CD8-positive, alpha-beta memory T cell (primary cell): ENCODE results near the gene CTNND2. TPM values are rescaled to one million over a fixed set of nuclear protein-coding genes. Genes with fewer than 3 reads are reported as not detected.

Experiments
- CTCF ChIA-PET: fragments of 350-600 bp; sonication (Branson Sonifier 250); formaldehyde crosslinking; loops from one replicate; lab custom pipeline; 2021; ENCODE audit warnings: antibody characterized with exemption; lab: Charles Lee
- POLR2A ChIA-PET: fragments of 350-600 bp; sonication (Branson Sonifier 250); formaldehyde crosslinking; loops from one replicate; lab custom pipeline; 2021; ENCODE audit warnings: antibody characterized with exemption; lab: Charles Lee
- DNase-seq, 5 donors: peaks; one replicate each; pipeline versions ENCODE4 v3.0.0 to v3.0.0-alpha.2; 2020 to 2022; ENCODE audit warnings: mixed read lengths in 1 of 5
- H3K27ac ChIP-seq: one replicate; pipeline ENCODE4 v1.7.0; 2013; ENCODE audit warnings: low read depth, mild to moderate bottlenecking, low read length, moderate library complexity
- H3K27me3 ChIP-seq: 2 replicates; pipeline ENCODE4 v1.7.0; 2013; ENCODE audit warnings: low read length, mild to moderate bottlenecking; ENCODE audit not compliant: insufficient read depth, poor library complexity, severe bottlenecking
- H3K36me3 ChIP-seq: 2 replicates; pipeline ENCODE4 v1.7.0; 2013; ENCODE audit warnings: mild to moderate bottlenecking, low read length, moderate library complexity; ENCODE audit not compliant: insufficient read depth
- H3K4me1 ChIP-seq: 2 replicates; pipeline ENCODE4 v1.7.0; 2013; ENCODE audit warnings: mild to moderate bottlenecking, low read length, moderate library complexity; ENCODE audit not compliant: insufficient read depth
- H3K4me3 ChIP-seq: 2 replicates; pipeline ENCODE4 v1.7.0; 2013; ENCODE audit warnings: mild to moderate bottlenecking, low read length
- H3K9me3 ChIP-seq: 2 replicates; pipeline ENCODE4 v1.7.0; 2013; ENCODE audit warnings: mild to moderate bottlenecking, low read length
- H3K27ac Mint-ChIP-seq, 8 donors: one replicate each; pipeline ENCODE4 v1.8.0; 2020 to 2021; ENCODE audit warnings: mixed read lengths in 8 of 8, mild to moderate bottlenecking in 6 of 8, inconsistent platforms in 3 of 8, moderate library complexity in 3 of 8
- H3K27me3 Mint-ChIP-seq, 2 donors: one replicate each; pipeline ENCODE4 v1.8.0; 2020 to 2021; ENCODE audit warnings: mixed read lengths in 2 of 2, mild to moderate bottlenecking in 1 of 2, moderate library complexity in 1 of 2
- H3K36me3 Mint-ChIP-seq, 3 donors: one replicate each; pipeline ENCODE4 v1.8.0; 2020 to 2021; ENCODE audit warnings: mixed read lengths in 3 of 3, inconsistent platforms in 1 of 3, mild to moderate bottlenecking in 1 of 3
- H3K4me1 Mint-ChIP-seq, 3 donors: one replicate each; pipeline ENCODE4 v1.8.0; 2020 to 2021; ENCODE audit warnings: mixed read lengths in 3 of 3, inconsistent platforms in 1 of 3, mild to moderate bottlenecking in 1 of 3
- H3K4me3 Mint-ChIP-seq, 7 donors: one replicate each; pipeline ENCODE4 v1.8.0; 2020 to 2021; ENCODE audit warnings: mixed read lengths in 7 of 7, mild to moderate bottlenecking in 6 of 7, moderate library complexity in 4 of 7, inconsistent platforms in 2 of 7
- H3K9me3 Mint-ChIP-seq, 5 donors: one replicate each; pipeline ENCODE4 v1.8.0; 2020 to 2022; ENCODE audit warnings: mixed read lengths in 5 of 5, mild to moderate bottlenecking in 3 of 5, moderate library complexity in 2 of 5, inconsistent platforms in 1 of 5
- polyA plus RNA-seq: library from polyadenylated mRNA; unstranded; fragments of 300-500 nt; fragmentation: Illumina TruSeq; gene quantifications from one replicate; pipeline ENCODE4 v1.2.3, GENCODE V29; 2021
- total RNA-seq, 2 experiments: library from RNA; stranded (reverse); gene quantifications; one replicate each; pipeline ENCODE4 v1.2.3, GENCODE V29; 2021

CTNND2 gene
- total and polyA plus RNA-seq, 3 experiments from 2014 or later = not detected

DNA sequence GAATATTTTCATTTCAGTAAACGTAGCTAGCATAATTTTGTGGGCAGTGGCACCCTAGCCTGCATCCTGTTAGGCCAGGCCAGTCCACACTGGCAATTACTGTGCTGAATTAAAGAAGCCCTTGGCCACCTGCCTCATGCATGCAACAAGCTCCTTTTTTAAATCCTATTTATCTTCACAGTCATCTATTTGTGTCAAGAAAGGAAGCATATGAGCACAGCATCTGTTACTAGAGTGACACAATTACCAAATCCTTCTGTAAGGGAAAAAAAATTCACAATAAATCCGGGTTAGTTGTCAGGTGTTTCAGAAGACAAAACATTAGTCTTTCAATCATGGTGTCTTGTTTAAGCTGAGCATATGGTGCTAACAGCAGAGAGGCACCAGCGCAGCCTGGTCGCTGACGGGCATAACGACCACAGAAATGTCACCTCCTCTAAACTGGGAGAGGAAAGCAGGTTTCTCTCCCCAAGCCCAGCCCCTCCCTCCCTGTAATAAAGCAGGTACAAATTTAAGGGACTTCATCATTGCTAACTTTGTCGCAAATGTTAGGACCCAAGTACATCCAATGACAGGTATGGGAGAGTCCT, 520.6 kb downstream of the CTNND2 start:
- H3K36me3 Mint-ChIP-seq = no peaks in the 10 kb centered on the region
- no peak for DNase-seq
- Histone ChIP-seq H3K9me3 (no peaks in the 10 kb centered on the region), H3K36me3 (no peaks in the 10 kb centered on the region), H3K27ac (no peak overlapping the region), H3K4me1 (no peaks in the 10 kb centered on the region), H3K4me3 (no peak overlapping the region), H3K27me3 (no peaks in the 10 kb centered on the region)
- peaks cover 31 to 34% of the 10 kb centered on the region in 2 donors for H3K27me3 Mint-ChIP-seq
- H3K27ac Mint-ChIP-seq = no peak overlapping the region
- no peak overlapping the region for H3K4me3 Mint-ChIP-seq
- CTCF ChIA-PET = no interaction called here
- peaks cover 0 to 4% (median 2%) of the 10 kb centered on the region in 5 donors for H3K9me3 Mint-ChIP-seq
- H3K4me1 Mint-ChIP-seq = peaks cover 5 to 13% (median 9%) of the 10 kb centered on the region in 3 donors
- POLR2A ChIA-PET = no interaction called here

DNA sequence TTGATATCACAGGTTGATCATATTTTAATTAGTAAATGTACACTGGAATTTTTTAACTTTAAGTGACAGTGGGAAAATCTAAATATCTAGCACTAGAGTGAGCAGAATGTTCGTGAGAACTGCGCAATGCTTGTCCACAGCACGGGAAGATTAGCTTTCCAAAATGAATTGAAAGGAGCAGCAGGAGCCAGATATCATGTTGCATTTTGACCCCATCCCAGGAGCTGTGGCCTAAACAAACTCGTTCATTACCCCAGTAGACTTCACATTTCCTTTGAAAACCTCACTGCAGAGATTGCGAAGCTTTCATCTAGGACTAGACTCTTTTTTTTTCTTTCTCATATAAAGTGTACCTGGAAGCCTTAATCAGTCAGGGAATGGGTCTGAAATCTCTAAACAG, 525.8 kb downstream of the CTNND2 start:
- H3K4me3 Mint-ChIP-seq = no peak overlapping the region
- peaks cover 10% of the 10 kb centered on the region in 2 donors for H3K27me3 Mint-ChIP-seq
- POLR2A ChIA-PET = no interaction called here
- H3K36me3 Mint-ChIP-seq = no peaks in the 10 kb centered on the region
- H3K9me3 ChIP-seq = no peaks in the 10 kb centered on the region
- no peaks in the 10 kb centered on the region for H3K27me3 ChIP-seq
- DNase-seq = no peak
- no peaks in the 10 kb centered on the region for H3K36me3 ChIP-seq
- no peaks in the 10 kb centered on the region for H3K4me1 Mint-ChIP-seq
- H3K4me1 ChIP-seq = no peaks in the 10 kb centered on the region
- H3K4me3 ChIP-seq = no peak overlapping the region
- CTCF ChIA-PET = no interaction called here
- H3K27ac Mint-ChIP-seq = no peak overlapping the region
- H3K9me3 Mint-ChIP-seq = peaks cover 0 to 7% (median 0%) of the 10 kb centered on the region in 5 donors
- no peak overlapping the region for H3K27ac ChIP-seq

DNA sequence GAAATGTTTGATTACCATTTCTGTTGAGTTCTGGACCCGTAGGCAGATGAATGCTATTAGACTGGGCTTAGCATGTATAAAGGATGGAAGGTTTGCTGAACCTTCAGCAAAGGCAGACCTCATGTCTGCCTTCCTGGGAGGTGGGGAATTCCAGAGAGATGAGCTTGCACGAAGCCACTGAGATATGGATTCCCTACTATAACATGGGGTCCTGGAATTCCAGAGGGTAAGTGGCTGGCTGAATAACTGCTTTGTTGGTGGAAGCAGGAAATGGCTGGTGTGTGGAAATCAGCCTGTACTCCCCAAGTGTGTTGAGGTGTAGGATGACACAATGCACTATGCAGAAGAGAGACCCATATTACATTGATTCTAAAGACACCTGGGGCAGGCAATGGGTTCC, 526.4 kb downstream of the CTNND2 start:
- H3K27ac ChIP-seq = no peak overlapping the region
- Mint-ChIP-seq H3K4me3 (no peak overlapping the region), H3K4me1 (no peaks in the 10 kb centered on the region), H3K36me3 (no peaks in the 10 kb centered on the region), H3K27me3 (peaks cover 10% of the 10 kb centered on the region in 2 donors), H3K27ac (no peak overlapping the region), H3K9me3 (peaks cover 0 to 7% (median 0%) of the 10 kb centered on the region in 5 donors)
- H3K4me1 ChIP-seq = no peaks in the 10 kb centered on the region
- no peaks in the 10 kb centered on the region for H3K9me3 ChIP-seq
- CTCF ChIA-PET = no interaction called here
- no peak for DNase-seq
- H3K27me3 ChIP-seq = no peaks in the 10 kb centered on the region
- no peak overlapping the region for H3K4me3 ChIP-seq
- POLR2A ChIA-PET = no interaction called here
- no peaks in the 10 kb centered on the region for H3K36me3 ChIP-seq

DNA sequence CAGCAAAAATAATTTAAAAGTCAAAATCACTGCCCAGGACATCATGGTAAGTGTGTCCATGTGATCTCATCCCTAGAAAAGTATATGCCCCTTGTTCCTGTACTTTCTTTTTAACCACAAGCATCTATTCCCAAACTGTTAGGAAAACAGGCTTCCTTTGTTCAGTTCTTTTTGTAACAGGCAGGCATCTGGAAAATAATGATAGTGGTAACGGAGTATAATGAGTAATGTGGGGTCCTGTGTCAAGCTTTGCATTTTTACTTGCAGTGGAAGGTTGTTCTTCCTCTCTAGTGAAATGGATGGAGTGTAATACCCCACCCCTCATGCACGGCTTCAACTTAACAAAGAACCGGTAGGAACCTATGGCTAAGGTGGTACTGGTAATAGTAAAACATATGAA, 532.1 kb downstream of the CTNND2 start:
- Mint-ChIP-seq H3K4me3 (no peak overlapping the region), H3K27ac (no peak overlapping the region), H3K4me1 (peaks cover 0 to 4% (median 0%) of the 10 kb centered on the region in 3 donors), H3K36me3 (no peaks in the 10 kb centered on the region), H3K27me3 (no peaks in the 10 kb centered on the region), H3K9me3 (no peaks in the 10 kb centered on the region)
- POLR2A ChIA-PET = no interaction called here
- no peak overlapping the region for H3K27ac ChIP-seq
- no peaks in the 10 kb centered on the region for H3K36me3 ChIP-seq
- H3K9me3 ChIP-seq = no peaks in the 10 kb centered on the region
- no peaks in the 10 kb centered on the region for H3K4me1 ChIP-seq
- H3K27me3 ChIP-seq = no peaks in the 10 kb centered on the region
- CTCF ChIA-PET = no interaction called here
- H3K4me3 ChIP-seq = no peak overlapping the region
- no peak for DNase-seq

DNA sequence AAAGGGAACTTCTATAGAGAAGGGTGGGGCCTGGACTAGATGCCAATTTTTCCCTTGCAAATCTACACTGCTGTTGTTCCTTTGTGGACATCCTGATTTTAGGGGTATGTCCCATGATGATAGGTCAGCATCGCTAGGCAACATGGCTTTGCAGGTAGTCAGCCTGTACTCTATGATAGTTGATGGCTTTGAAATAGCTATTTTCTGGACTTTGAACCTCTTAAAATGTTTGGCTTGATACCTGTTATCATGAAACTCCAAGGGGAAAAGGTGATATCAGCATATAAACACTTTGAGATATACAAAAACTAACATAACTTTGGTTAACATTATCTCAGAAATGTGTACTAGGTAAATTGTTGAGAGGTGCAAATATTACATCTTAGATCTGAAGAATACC, 533.2 kb downstream of the CTNND2 start:
- H3K27ac Mint-ChIP-seq = no peak overlapping the region
- Histone ChIP-seq H3K9me3 (no peaks in the 10 kb centered on the region), H3K4me1 (no peaks in the 10 kb centered on the region), H3K27ac (no peak overlapping the region), H3K27me3 (no peaks in the 10 kb centered on the region), H3K4me3 (no peak overlapping the region), H3K36me3 (no peaks in the 10 kb centered on the region)
- ChIA-PET CTCF (no interaction called here), POLR2A (no interaction called here)
- peaks cover 0 to 4% (median 0%) of the 10 kb centered on the region in 3 donors for H3K4me1 Mint-ChIP-seq
- DNase-seq = no peak
- H3K4me3 Mint-ChIP-seq = no peak overlapping the region
- H3K36me3 Mint-ChIP-seq = no peaks in the 10 kb centered on the region
- H3K9me3 Mint-ChIP-seq = no peaks in the 10 kb centered on the region
- H3K27me3 Mint-ChIP-seq = no peaks in the 10 kb centered on the region

DNA sequence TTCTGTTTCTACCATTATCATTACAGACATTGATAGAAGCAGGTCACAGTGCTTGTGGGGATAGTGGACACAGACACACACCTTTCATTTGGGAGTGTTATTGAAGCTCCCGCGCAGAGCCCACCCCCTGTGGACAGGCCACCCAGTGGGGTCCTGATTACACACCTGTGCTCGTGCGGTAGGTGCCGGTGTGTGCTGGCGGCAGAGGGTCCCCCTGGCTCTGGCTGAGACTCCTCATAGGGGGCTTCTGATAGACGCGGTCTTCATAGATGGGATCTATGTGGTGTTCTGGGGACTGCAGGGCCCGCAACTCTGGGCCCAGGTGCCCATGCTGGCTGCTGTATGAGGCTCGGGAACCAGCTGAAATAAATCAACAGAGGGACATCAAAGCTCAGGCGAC, 539.7 kb downstream of the CTNND2 start:
- Histone ChIP-seq H3K9me3 (no peaks in the 10 kb centered on the region), H3K27ac (no peak overlapping the region), H3K4me1 (no peaks in the 10 kb centered on the region), H3K36me3 (no peaks in the 10 kb centered on the region), H3K27me3 (no peaks in the 10 kb centered on the region), H3K4me3 (no peak overlapping the region)
- H3K27me3 Mint-ChIP-seq = no peaks in the 10 kb centered on the region
- no peak overlapping the region for H3K4me3 Mint-ChIP-seq
- CTCF ChIA-PET = no interaction called here
- no peaks in the 10 kb centered on the region for H3K36me3 Mint-ChIP-seq
- POLR2A ChIA-PET = no interaction called here
- DNase-seq = no peak
- H3K9me3 Mint-ChIP-seq = peaks cover 0 to 3% (median 0%) of the 10 kb centered on the region in 5 donors
- H3K27ac Mint-ChIP-seq = peak overlapping the region in 1 of 8 donors; percentile 14
- H3K4me1 Mint-ChIP-seq = no peaks in the 10 kb centered on the region

DNA sequence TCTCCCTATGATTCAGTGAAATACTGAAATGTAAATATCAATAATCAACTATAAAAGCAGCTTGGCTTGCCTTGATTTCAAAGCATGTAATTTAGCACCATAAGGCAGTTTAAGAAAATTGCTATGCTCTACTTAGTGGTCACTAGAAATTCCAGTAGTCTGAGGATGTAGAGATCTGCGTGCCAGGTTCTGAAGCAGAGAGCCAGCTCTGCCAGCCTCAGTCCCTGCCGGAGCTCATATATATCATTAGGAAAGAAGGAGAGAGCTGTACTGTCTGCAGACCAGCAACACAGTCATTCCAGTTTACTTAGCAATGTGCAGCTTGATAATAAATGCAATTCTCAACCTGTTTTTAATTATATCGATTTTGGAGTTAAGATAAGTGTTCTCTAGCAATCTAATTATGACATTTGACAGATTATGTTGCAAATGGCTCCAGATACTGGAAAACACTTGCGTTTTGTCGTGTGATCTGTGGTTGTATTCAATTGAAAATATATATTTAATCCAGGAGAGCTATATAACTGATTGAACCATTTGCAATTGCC, 540.5 kb downstream of the CTNND2 start:
- Mint-ChIP-seq H3K27ac (no peak overlapping the region), H3K4me3 (no peak overlapping the region), H3K4me1 (no peaks in the 10 kb centered on the region), H3K9me3 (peaks cover 0 to 3% (median 0%) of the 10 kb centered on the region in 5 donors), H3K36me3 (no peaks in the 10 kb centered on the region), H3K27me3 (no peaks in the 10 kb centered on the region)
- no peak overlapping the region for H3K4me3 ChIP-seq
- ChIA-PET CTCF (interaction anchor here (0.6 kb wide), 1 partner anchor 8 kb away, joined by 3 read pairs; no protein-coding TSS in a partner anchor), POLR2A (no interaction called here)
- no peaks in the 10 kb centered on the region for H3K4me1 ChIP-seq
- DNase-seq = no peak
- no peak overlapping the region for H3K27ac ChIP-seq
- no peaks in the 10 kb centered on the region for H3K9me3 ChIP-seq
- H3K27me3 ChIP-seq = no peaks in the 10 kb centered on the region
- no peaks in the 10 kb centered on the region for H3K36me3 ChIP-seq

DNA sequence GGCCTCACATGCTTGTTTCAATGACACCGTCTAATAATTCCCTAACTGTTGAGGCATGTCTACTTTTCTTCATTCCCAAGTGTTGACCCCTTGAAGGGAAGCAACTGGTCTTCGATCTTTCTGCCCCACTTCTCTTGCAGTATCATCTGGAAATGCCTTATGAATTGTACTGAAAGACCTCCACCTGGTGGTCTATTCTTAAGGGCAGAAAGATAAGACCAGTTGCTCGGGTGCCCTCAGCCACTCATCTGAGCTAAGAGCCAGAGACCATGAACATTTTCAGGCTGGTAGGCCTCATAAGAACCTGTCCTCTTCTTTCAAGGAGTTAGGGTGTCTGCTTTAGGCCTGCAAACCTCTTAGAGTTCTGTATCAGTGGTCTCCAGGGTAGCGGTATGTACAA, 542.5 kb downstream of the CTNND2 start:
- H3K27ac ChIP-seq = no peak overlapping the region
- H3K4me3 ChIP-seq = no peak overlapping the region
- Mint-ChIP-seq H3K4me1 (no peaks in the 10 kb centered on the region), H3K9me3 (peaks cover 0 to 5% (median 0%) of the 10 kb centered on the region in 5 donors), H3K27me3 (no peaks in the 10 kb centered on the region), H3K4me3 (no peak overlapping the region), H3K36me3 (no peaks in the 10 kb centered on the region), H3K27ac (no peak overlapping the region)
- H3K4me1 ChIP-seq = no peaks in the 10 kb centered on the region
- H3K9me3 ChIP-seq = no peaks in the 10 kb centered on the region
- ChIA-PET CTCF (no interaction called here), POLR2A (no interaction called here)
- H3K36me3 ChIP-seq = no peaks in the 10 kb centered on the region
- no peaks in the 10 kb centered on the region for H3K27me3 ChIP-seq
- DNase-seq = no peak
